ENCODE measurements around the gene SMIM36.

SMIM36 gene

GRCh38 chr17:55463600-55463999 lies 47.7 kb downstream of the SMIM36 start:
- TF ChIP-seq POLR2AphosphoS5 (IDR thresholded peaks at IDR 0.05; ENCODE audit: low read depth, low read length) (no peak), REST (IDR thresholded peaks at IDR 0.05; ENCODE audit: insufficient read depth in 1 of 2, low read depth in 2 of 2, low read length in 2 of 2) (no peak), FOXP2 (optimal IDR thresholded peaks at IDR 0.05; ENCODE audit: borderline replicate concordance, extremely low read depth, extremely low read length, insufficient read depth) (no peak), SIN3A (IDR thresholded peaks at IDR 0.05; ENCODE audit: borderline replicate concordance, insufficient read depth, low read length) (no peak), TAF1 (IDR thresholded peaks at IDR 0.05; ENCODE audit: borderline replicate concordance, insufficient read depth, low read length) (no peak)

GRCh38 chr17:55462711-55463110 lies 48.5 kb downstream of the SMIM36 start:
- TF ChIP-seq FOXP2 (optimal IDR thresholded peaks at IDR 0.05; ENCODE audit: borderline replicate concordance, extremely low read depth, extremely low read length, insufficient read depth) (no peak), TAF1 (IDR thresholded peaks at IDR 0.05; ENCODE audit: borderline replicate concordance, insufficient read depth, low read length) (no peak), POLR2AphosphoS5 (IDR thresholded peaks at IDR 0.05; ENCODE audit: low read depth, low read length) (no peak), SIN3A (IDR thresholded peaks at IDR 0.05; ENCODE audit: borderline replicate concordance, insufficient read depth, low read length) (no peak), REST (IDR thresholded peaks at IDR 0.05; ENCODE audit: insufficient read depth in 1 of 2, low read depth in 2 of 2, low read length in 2 of 2) (no peak)

- TF ChIP-seq FOXP2 (optimal IDR thresholded peaks at IDR 0.05; ENCODE audit: borderline replicate concordance, extremely low read depth, extremely low read length, insufficient read depth) (no peak), TAF1 (IDR thresholded peaks at IDR 0.05; ENCODE audit: borderline replicate concordance, insufficient read depth, low read length) (no peak), POLR2AphosphoS5 (IDR thresholded peaks at IDR 0.05; ENCODE audit: low read depth, low read length) (no peak), SIN3A (IDR thresholded peaks at IDR 0.05; ENCODE audit: borderline replicate concordance, insufficient read depth, low read length) (no peak), REST (IDR thresholded peaks at IDR 0.05; ENCODE audit: insufficient read depth in 1 of 2, low read depth in 2 of 2, low read length in 2 of 2) (no peak)
Observed at GRCh38 chr17:55462234-55462633, 49.0 kb downstream of the SMIM36 start.

GRCh38 chr17:55458978-55459377 lies 52.3 kb downstream of the SMIM36 start:
- TF ChIP-seq POLR2AphosphoS5 (IDR thresholded peaks at IDR 0.05; ENCODE audit: low read depth, low read length) (no peak), SIN3A (IDR thresholded peaks at IDR 0.05; ENCODE audit: borderline replicate concordance, insufficient read depth, low read length) (no peak), FOXP2 (optimal IDR thresholded peaks at IDR 0.05; ENCODE audit: borderline replicate concordance, extremely low read depth, extremely low read length, insufficient read depth) (no peak), REST (IDR thresholded peaks at IDR 0.05; ENCODE audit: insufficient read depth in 1 of 2, low read depth in 2 of 2, low read length in 2 of 2) (no peak), TAF1 (IDR thresholded peaks at IDR 0.05; ENCODE audit: borderline replicate concordance, insufficient read depth, low read length) (no peak)
